Measurements from ENCODE around the gene CDC7. TPM values are rescaled to one million over a fixed set of nuclear protein-coding genes. Genes with fewer than 3 reads are reported as not detected.

CDC7 gene
- total RNA-seq (2021; ENCODE audit: unreplicated experiment) (24.5 TPM), Bru-seq, nascent RNA (percentile 82 among the genes with signal in this experiment), BruChase-seq, experiment 1, labeled RNA remaining after a 6-hour chase (percentile 81 among the genes with signal in this experiment), BruChase-seq, experiment 2, labeled RNA remaining after a 2-hour chase (percentile 86 among the genes with signal in this experiment)
- 8.3 and 10.3 TPM in 2 replicates for polyA plus RNA-seq (2012)
- long read RNA-seq, transcript CDC7-201 (12 exons, 3,173 nt) = major isoform, 28 of 56 reads
- long read RNA-seq, partial matches to known transcripts = 8 of 56 reads
- long read RNA-seq, other reads (novel, unspliced or antisense) = 16 of 56 reads

GRCh38 chr1:91500756-91501522 is at the start of gene CDC7:
TSS of gene CDC7 (plus strand) at chr1:91500851. CDS start at chr1:91501717, 866 bp downstream.
- peaks cover 46% of the 10 kb centered on the region for H3K79me2 ChIP-seq (ENCODE audit: insufficient read depth, low read length)
- H3K4me2 ChIP-seq (ENCODE audit: low read length) = peak within 1 kb of the TSS; percentile 76
- peak; percentile 89 for ATAC-seq
- H4K20me1 ChIP-seq (ENCODE audit: insufficient read depth) = no peaks in the 10 kb centered on the region
- H2AFZ ChIP-seq (ENCODE audit: low read depth, low read length, poor library complexity, severe bottlenecking) = peak within 1 kb of the TSS; percentile 1
- no peaks in the 10 kb centered on the region for H3K36me3 ChIP-seq (ENCODE audit: control insufficient read depth in 1 of 2, insufficient read depth in 2 of 2, low read length in 2 of 2)
- ChIA-PET POLR2A (interaction anchor here (0.9 to 1.4 kb wide), 2 partner anchors 11 to 23 kb away, joined by 3 read pairs; no protein-coding TSS in a partner anchor), RAD21 (ENCODE audit: low non-redundant PET in 1 of 2, low total read pairs in 2 of 2, uncharacterized antibody in 2 of 2, unreplicated experiment in 2 of 2) (interaction anchor here in 1 of 2 experiments (0.5 kb wide), 1 partner anchor 193 kb away, joined by 4 read pairs; no protein-coding TSS in a partner anchor), CTCF (interaction anchor here (1.1 to 1.5 kb wide), 4 partner anchors 94 to 428 kb away, joined by 3 to 5 read pairs (median 4); no protein-coding TSS in a partner anchor)
- peak within 1 kb of the TSS; percentile 61 to 63 for H3K4me3 ChIP-seq (replicated peaks in 1 of 2; ENCODE audit: low read depth in 1 of 2, low read length in 2 of 2)
- intact Hi-C loops (cut with micrococcal nuclease) = loop anchor here (1.0 to 10.0 kb wide), 3 partner anchors 94 to 336 kb away; no protein-coding TSS in a partner anchor
- BruUV-seq (replicated peaks) = TSS peak; percentile 49
- H3K4me1 ChIP-seq (ENCODE audit: control insufficient read depth in 1 of 2, insufficient read depth in 2 of 2, low read length in 2 of 2) = peaks cover 7 to 27% of the 10 kb centered on the region in 2 experiments
- peak within 1 kb of the TSS; percentile 90 for H3K27ac ChIP-seq (ENCODE audit: low read depth, low read length)
- no peaks in the 10 kb centered on the region for H3K9me3 ChIP-seq (ENCODE audit: control insufficient read depth in 1 of 2, insufficient read depth in 1 of 2, low read depth in 1 of 2, low read length in 2 of 2)
- peak; percentile 85 for DNase-seq (ENCODE audit: low read depth, low spot score)
- H3K27me3 ChIP-seq (ENCODE audit: insufficient read depth, low read length) = no peaks in the 10 kb centered on the region
- H3K9me2 ChIP-seq (ENCODE audit: insufficient read depth) = no peaks in the 10 kb centered on the region
- H3K9ac ChIP-seq (ENCODE audit: low read length) = peak within 1 kb of the TSS; percentile 83
- TF ChIP-seq CEBPB (IDR thresholded peaks at IDR 0.05; ENCODE audit: low read depth) = peak; percentile 96
- no peak for TF ChIP-seq FOSL1 (IDR thresholded peaks at IDR 0.05; ENCODE audit: low read depth)
- 0 out of 2 replicates have a peak, but pooled peaks have one; percentile 35 for TF ChIP-seq RAD21 (IDR thresholded peaks at IDR 0.05; ENCODE audit: low read depth)
- TF ChIP-seq JUND (IDR thresholded peaks at IDR 0.05) = no peak
- TF ChIP-seq EZH2phosphoT487 (IDR thresholded peaks at IDR 0.05; ENCODE audit: borderline replicate concordance) = no peak
- peak; percentile 87 for TF ChIP-seq MAX (IDR thresholded peaks at IDR 0.05)
- TF ChIP-seq TCF7L2 (IDR thresholded peaks at IDR 0.05; ENCODE audit: borderline replicate concordance, extremely low read depth, insufficient read depth, insufficient read length) = peak; percentile 62
- TF ChIP-seq EZH2 (IDR thresholded peaks at IDR 0.05) = no peak
- peak; percentile 48 for TF ChIP-seq POLR2A (IDR thresholded peaks at IDR 0.05; ENCODE audit: borderline replicate concordance, extremely low read depth, insufficient read depth, insufficient read length)
- TF ChIP-seq EGR1 (IDR thresholded peaks at IDR 0.05; ENCODE audit: low read depth) = no peak
- no peak for TF ChIP-seq SRF (IDR thresholded peaks at IDR 0.05; ENCODE audit: low read depth)
- TF ChIP-seq ZBTB33 (IDR thresholded peaks at IDR 0.05; ENCODE audit: extremely low read depth, insufficient replicate concordance, low read length) = peak; percentile 24
- TF ChIP-seq CBX3 (IDR thresholded peaks at IDR 0.05; ENCODE audit: low read depth) = 0 out of 2 replicates have a peak, but pooled peaks have one; percentile 10
- no peak for TF ChIP-seq ATF3 (IDR thresholded peaks at IDR 0.05)
- TF ChIP-seq ZFX (IDR thresholded peaks at IDR 0.05) = peak; percentile 51; the same call in 1 of the 2 replicates
- TF ChIP-seq ELF1 (IDR thresholded peaks at IDR 0.05; ENCODE audit: borderline replicate concordance, low read depth) = no peak
- TF ChIP-seq SIN3A (IDR thresholded peaks at IDR 0.05; ENCODE audit: low read depth) = 0 out of 2 replicates have a peak, but pooled peaks have one; percentile 35
- peak; percentile 75 for TF ChIP-seq POLR2AphosphoS5 (IDR thresholded peaks at IDR 0.05; ENCODE audit: low read depth, low read length)
- peak in 2 of 3 experiments; percentile 35 to 38; a peak in 5 of 6 replicates for TF ChIP-seq CTCF (IDR thresholded peaks at IDR 0.05 in 2 of 3, conservative IDR thresholded peaks at IDR 0.05 in 1 of 3; ENCODE audit: borderline replicate concordance in 1 of 3, insufficient read depth in 1 of 3, low read depth in 2 of 3, low read length in 2 of 3)
- no peak for TF ChIP-seq ZNF274 (IDR thresholded peaks at IDR 0.05; ENCODE audit: low read depth, low read length)

Data from HCT116 (cell line).